ENCODE data around the gene IFFO2.

GRCh38 chr1:18925279-18925678 lies 31.2 kb downstream of the IFFO2 start:
- no peak for TF ChIP-seq CTCF (IDR thresholded peaks at IDR 0.05; ENCODE audit: low read depth, low read length, missing input control)
- no peak for TF ChIP-seq ZBTB33 (IDR thresholded peaks at IDR 0.05)
- TF ChIP-seq RAD21 (IDR thresholded peaks at IDR 0.05), result no peak
- no peak for TF ChIP-seq FOXA2 (IDR thresholded peaks at IDR 0.05)
- TF ChIP-seq HNF4G (IDR thresholded peaks at IDR 0.05), result no peak
- no peak for TF ChIP-seq EGR1 (IDR thresholded peaks at IDR 0.05; ENCODE audit: low read depth in 2 of 2)
- TF ChIP-seq HNF4A (conservative IDR thresholded peaks at IDR 0.05), result no peak
- no peak for TF ChIP-seq MAX (IDR thresholded peaks at IDR 0.05)

All from liver (tissue), 3 donors.